Activated CD8-positive, alpha-beta memory T cell treated with anti-CD3 and anti-CD28 coated beads, Interleukin-2, amount 50 U/mL, for 1 hour (primary cell): ENCODE measurements around the gene RNH1.

Experiments
- DNase-seq: peaks from one replicate; pipeline ENCODE4 v3.0.0-alpha.2; 2020; ENCODE audit errors: extremely low read depth

Gene RNH1

GRCh38 chr11:506995-507726, at the start of gene RNH1:
TSS of gene RNH1 (minus strand) at chr11:507242. CDS start at chr11:502162, 5,080 bp downstream.
- peak; percentile 98 for DNase-seq

GRCh38 chr11:555780-556661, 49.0 kb upstream of the RNH1 start:
- no peak for DNase-seq

- no peak for DNase-seq
Measured at GRCh38 chr11:555227-555779, 48.3 kb upstream of the RNH1 start.

- peak; percentile 51 for DNase-seq
Measured at GRCh38 chr11:554428-555226, 47.6 kb upstream of the RNH1 start.

- DNase-seq = no peak
Measured at GRCh38 chr11:553988-554340, 46.9 kb upstream of the RNH1 start.

- DNase-seq = no peak
Measured at GRCh38 chr11:553083-553987, 46.3 kb upstream of the RNH1 start.

- no peak for DNase-seq
Measured at GRCh38 chr11:551596-551995, 44.6 kb upstream of the RNH1 start.

GRCh38 chr11:551131-551530, 44.1 kb upstream of the RNH1 start:
- no peak for DNase-seq

- DNase-seq = no peak
Measured at GRCh38 chr11:550746-551085, 43.7 kb upstream of the RNH1 start.

GRCh38 chr11:550021-550745, 43.1 kb upstream of the RNH1 start:
- DNase-seq = no peak

GRCh38 chr11:548700-549603, 41.9 kb upstream of the RNH1 start:
- no peak for DNase-seq

GRCh38 chr11:545171-545570, 38.1 kb upstream of the RNH1 start:
- DNase-seq = no peak

- DNase-seq = no peak
Measured at GRCh38 chr11:544817-545166, 37.8 kb upstream of the RNH1 start.

GRCh38 chr11:541433-541885, 34.4 kb upstream of the RNH1 start:
- no peak for DNase-seq

- no peak for DNase-seq
Measured at GRCh38 chr11:540583-541432, 33.8 kb upstream of the RNH1 start.

- DNase-seq = no peak
Measured at GRCh38 chr11:539971-540481, 33.0 kb upstream of the RNH1 start.

- no peak for DNase-seq
Measured at GRCh38 chr11:538431-539051, 31.5 kb upstream of the RNH1 start.
